GM10847 (cell line): ENCODE data around the gene TSPAN31.

ENCODE experiments used
- POLR2A ChIP-seq: IDR thresholded peaks from 2 replicates; pipeline ENCODE4 v1.6.1; 2011; ENCODE audit not compliant: insufficient read length; ENCODE audit errors: extremely low read depth

TSPAN31 gene

GRCh38 chr12:57719777-57720605, 24.8 kb upstream of the TSPAN31 start:
- TF ChIP-seq POLR2A: no peak

DNA sequence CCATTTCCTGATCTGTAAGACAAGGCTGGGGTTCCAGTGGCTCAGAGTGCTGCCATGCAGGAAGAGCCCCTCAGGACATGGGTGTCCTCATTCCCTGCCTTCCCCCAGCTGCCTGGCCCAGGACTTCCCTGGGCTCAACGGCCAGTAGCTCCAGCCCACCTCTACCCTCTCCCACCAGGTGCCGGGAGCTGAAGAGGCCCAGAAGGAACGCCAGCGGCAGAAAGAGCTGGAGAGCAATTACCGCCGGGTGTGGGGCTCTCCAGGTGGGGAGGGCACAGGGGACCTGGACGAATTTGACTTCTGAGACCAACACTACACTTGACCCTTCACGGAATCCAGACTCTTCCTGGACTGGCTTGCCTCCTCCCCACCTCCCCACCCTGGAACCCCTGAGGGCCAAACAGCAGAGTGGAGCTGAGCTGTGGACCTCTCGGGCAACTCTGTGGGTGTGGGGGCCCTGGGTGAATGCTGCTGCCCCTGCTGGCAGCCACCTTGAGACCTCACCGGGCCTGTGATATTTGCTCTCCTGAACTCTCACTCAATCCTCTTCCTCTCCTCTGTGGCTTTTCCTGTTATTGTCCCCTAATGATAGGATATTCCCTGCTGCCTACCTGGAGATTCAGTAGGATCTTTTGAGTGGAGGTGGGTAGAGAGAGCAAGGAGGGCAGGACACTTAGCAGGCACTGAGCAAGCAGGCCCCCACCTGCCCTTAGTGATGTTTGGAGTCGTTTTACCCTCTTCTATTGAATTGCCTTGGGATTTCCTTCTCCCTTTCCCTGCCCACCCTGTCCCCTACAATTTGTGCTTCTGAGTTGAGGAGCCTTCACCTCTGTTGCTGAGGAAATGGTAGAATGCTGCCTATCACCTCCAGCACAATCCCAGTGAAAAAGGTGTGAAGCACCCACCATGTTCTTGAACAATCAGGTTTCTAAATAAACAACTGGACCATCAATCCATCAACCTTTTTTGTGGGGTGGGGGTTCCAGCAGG, 23.9 kb upstream of the TSPAN31 start:
- TF ChIP-seq POLR2A: no peak

GRCh38 chr12:57722716-57723629, 21.9 kb upstream of the TSPAN31 start:
- TF ChIP-seq POLR2A: no peak

- TF ChIP-seq POLR2A: no peak
Observed at GRCh38 chr12:57723630-57723962, 21.2 kb upstream of the TSPAN31 start.

- no peak for TF ChIP-seq POLR2A
Observed at GRCh38 chr12:57724003-57724935, 20.6 kb upstream of the TSPAN31 start.

DNA sequence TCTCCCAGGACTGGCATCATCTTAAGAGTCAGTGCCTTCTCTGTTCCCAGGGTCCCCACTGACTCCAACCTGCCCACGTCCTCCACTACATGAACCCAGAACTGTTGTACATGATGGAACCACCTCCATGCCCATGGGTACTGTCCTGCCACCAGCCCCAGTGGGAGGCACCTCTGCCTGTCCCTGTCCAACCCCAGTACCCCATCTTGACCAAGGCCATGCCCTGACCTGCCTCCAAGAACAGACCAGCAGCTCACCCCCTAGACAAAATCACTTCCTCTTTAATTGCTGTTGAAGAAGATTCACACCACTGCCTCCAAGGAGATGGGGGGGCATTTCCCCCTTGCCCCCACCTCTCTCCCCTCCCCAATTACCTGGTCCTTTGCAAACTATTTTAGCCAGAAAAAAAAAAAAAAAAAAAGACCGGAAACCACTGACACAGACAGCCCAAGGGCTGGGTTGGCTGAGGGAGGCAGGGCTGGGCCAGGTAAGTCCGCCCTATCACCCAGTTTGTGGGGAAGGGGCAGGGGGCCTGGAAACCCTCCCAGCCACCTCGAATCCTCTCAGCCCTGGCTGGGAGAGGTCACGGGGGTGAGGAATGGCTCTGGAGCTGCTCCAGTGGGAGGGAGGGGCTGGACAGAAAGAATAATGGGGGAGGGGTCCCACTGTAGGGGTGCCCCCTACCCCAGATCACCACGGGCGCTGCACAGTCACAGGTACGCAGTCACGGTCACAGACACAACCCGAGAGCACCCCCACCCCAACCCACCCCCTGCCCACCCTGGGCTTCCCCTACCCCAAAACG, 19.7 kb upstream of the TSPAN31 start:
- TF ChIP-seq POLR2A: no peak

DNA sequence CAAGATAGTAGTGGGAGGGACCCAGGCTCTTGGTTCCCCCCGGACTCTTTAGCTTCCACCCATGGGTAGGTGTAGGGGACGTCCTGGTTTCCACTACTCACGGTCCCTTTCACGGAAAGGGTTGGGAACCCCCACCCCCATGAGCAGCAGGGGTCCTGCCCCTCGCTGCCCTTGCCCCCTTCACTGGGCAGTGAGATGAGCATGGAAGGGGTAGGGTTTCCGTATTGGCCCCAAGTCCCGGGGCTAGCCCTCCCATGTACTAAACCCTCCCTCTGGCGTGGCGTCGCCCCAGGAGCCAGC, 19.0 kb upstream of the TSPAN31 start:
- TF ChIP-seq POLR2A: no peak

- no peak for TF ChIP-seq POLR2A
Observed at GRCh38 chr12:57726151-57726883, 18.5 kb upstream of the TSPAN31 start.

DNA sequence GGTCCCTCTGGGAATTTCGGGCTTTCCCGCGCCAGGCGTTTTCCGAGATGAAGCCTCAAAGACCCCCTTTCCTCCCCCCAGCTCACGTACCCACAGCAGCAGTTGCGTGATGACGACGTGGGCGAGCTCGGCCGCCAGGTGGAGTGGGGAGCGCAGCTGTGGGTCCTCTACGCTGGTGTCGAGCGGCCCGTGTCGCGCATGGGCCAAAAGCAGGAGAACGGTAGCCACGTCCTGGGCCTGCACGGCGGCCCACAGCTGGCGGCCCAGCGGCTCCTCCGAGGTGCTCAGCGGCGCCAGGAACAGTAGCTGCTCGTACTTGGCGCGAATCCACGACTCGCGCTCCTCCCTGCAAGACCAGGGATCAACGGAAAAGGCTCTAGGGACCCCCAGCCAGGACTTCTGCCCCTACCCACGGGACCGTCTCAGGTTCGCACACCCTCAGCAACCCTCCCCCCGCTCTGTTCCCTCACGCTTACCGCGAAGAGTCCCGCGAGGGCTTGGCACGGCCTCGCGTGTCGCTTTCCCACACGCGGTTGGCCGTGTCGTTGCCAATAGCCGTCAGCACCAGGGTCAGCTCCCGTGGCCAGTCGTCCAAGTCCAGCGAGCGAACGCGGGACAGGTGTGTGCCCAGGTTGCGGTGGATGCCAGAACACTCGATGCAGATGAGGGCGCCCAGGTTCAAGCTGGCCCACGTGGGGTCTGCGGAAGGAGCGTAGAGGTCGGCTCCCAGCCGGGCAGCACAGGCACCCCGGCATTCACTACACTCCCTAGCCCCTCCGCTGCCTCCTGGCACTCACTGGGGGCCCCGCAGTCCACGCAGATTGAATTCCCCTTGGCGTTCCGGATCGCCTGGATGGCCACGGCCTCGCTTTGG, 17.7 kb upstream of the TSPAN31 start:
- no peak for TF ChIP-seq POLR2A

GRCh38 chr12:57727758-57728395, 17.0 kb upstream of the TSPAN31 start:
- no peak for TF ChIP-seq POLR2A

DNA sequence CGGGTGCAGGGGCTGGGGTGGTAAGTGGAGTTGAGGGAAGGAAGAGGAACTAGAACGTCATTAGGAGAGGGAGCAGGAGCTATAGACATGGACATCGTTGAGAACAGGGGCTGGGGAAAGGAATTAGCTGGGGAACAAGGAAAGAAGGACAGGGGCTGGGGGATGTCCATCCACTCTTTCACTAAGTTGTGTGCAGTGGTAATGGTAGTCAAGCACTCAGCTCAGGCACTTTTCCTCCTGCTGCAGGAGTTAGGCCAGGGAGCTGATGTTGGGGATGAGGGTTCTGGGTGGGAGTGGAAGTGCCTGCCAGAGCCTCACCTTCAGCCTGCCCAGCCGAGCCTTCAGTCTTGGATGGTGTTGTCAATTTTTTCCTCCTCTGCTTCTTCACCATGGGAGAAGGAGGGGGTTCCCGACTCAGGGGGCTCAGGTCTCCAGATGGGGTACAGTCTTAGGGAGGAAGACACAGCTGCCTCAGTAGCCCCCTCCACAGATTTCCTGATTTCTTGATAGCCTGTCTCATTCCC, 15.5 kb upstream of the TSPAN31 start:
- no peak for TF ChIP-seq POLR2A

GRCh38 chr12:57730336-57731067, 14.3 kb upstream of the TSPAN31 start:
- no peak for TF ChIP-seq POLR2A
